Duodenal mucosa (tissue), 2 donors: Measurements from ENCODE around the gene ZSWIM6.
A peak's percentile ranks its signal among the peaks of the same experiment; 100 is the strongest.
"Not testable (repeated sequence)": the region's sequence is repeated elsewhere in the genome, so short reads cannot be mapped to it uniquely, and the experiment has no call there.

Source experiments
- H3K27ac ChIP-seq: one replicate; pipeline ENCODE4 v1.7.0; 2013; ENCODE audit warnings: low read depth, low read length
- H3K27me3 ChIP-seq, 2 donors: one replicate each; pipeline ENCODE4 v1.7.0; 2013; ENCODE audit warnings: low read length in 2 of 2, control low read depth in 1 of 2; ENCODE audit not compliant: insufficient read depth in 2 of 2, control insufficient read depth in 1 of 2
- H3K36me3 ChIP-seq, 2 donors: one replicate each; pipeline ENCODE4 v1.7.0; 2013; ENCODE audit warnings: low read length in 2 of 2, control low read depth in 1 of 2; ENCODE audit not compliant: insufficient read depth in 2 of 2, control insufficient read depth in 1 of 2
- H3K4me1 ChIP-seq, 2 donors: one replicate each; pipeline ENCODE4 v1.7.0; 2013; ENCODE audit warnings: low read length in 2 of 2, control low read depth in 1 of 2; ENCODE audit not compliant: insufficient read depth in 2 of 2, control insufficient read depth in 1 of 2
- H3K4me3 ChIP-seq, 2 donors: one replicate each; pipeline ENCODE4 v1.7.0; 2013; ENCODE audit warnings: low read length in 2 of 2, low read depth in 1 of 2
- H3K9ac ChIP-seq, 2 donors: one replicate each; pipeline ENCODE4 v1.7.0; 2013; ENCODE audit warnings: low read length in 2 of 2, low read depth in 1 of 2
- H3K9me3 ChIP-seq, 2 donors: one replicate each; pipeline ENCODE4 v1.7.0; 2013; ENCODE audit warnings: low read length in 2 of 2, control low read depth in 1 of 2; ENCODE audit not compliant: control insufficient read depth in 1 of 2

ZSWIM6 gene

DNA sequence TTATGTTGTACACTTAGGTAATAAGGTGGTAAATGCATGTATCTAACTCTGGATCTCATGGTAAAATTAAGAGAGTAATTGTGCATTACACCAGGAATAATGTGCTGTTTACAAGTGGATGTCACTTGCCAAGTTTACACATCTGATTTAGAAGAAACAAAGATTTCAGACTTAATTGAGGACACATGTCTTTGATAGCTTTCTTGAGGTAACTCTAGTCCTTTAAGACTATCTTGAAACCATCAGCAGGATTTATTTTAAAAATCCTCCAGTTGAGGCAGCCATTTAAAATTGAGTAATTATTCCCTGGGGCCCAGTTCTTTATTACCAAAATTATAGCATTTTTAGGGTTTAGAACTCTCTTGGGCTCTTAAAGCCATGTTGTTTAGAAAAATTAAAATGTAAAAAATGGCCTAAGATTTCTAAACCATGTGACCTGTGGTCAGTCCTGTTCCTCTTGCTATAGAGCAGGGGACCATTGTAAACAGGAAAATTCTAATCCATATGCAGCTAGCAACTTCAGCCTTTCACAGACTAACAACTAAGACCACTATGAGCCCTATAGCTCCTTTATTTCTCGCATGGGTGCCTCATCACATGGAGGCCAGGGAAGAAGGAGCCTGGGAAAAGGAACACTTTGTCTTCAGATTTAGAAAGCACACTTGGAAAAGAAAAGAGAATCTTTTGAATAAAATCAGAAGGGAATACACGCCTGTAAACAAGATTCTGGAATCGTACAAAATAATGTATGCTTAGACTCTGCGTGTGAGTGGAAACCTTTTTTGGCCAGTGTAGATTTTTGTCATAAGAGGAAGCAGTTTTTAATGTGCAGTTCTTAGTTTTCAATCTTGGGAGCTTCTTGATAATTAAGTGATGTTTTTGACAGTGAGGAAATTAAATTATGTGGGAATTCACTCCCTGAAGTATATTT lies 71.2 kb downstream of the ZSWIM6 start:
- no peak overlapping the region for H3K27ac ChIP-seq

DNA sequence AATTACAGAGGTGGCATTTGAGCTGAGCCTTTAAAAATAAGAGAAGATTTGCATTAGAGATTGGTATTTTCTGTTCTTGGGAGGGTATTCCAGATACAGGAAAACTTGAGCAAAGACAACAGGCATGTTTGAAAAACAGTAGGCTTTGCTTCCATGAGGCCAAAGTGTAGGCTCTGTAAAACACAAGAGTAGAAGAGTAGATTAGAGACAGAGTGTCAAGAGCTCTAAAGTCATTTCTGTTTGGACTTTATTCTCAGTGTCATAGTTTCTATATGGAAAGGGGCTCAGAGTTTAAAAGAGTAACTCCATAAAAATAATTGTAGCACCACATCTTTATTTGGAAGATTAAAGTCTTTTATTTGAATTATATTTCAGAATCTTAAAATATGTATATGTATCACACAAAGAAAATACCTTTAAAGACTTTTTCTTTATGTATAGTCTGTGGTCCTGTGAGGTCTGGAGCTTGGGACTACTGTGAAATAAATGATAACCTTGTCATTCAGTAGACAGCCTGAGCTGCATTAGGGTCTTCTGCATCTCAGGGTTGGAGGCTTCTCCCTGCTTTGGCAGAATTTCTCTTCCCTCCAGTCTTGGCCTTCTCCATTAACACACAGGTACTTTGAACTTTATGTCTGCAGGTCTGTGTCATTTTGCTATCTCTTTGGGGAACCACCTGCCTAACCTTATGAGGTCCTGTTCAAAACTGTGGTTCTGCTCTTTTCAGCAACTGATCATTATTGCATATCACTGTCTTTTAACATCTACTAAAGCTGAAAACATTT lies 73.6 kb downstream of the ZSWIM6 start:
- Histone ChIP-seq H3K4me3 (no peak overlapping the region), H3K27ac (no peak overlapping the region), H3K36me3 (no peaks in the 10 kb centered on the region), H3K4me1 (peaks cover 17 to 47% of the 10 kb centered on the region in 2 donors), H3K9me3 (no peaks in the 10 kb centered on the region), H3K27me3 (no peaks in the 10 kb centered on the region), H3K9ac (no peak overlapping the region)

More for the DNA sequence above, 71.2 kb downstream of the ZSWIM6 start:
- no peak overlapping the region for H3K4me3 ChIP-seq
- H3K36me3 ChIP-seq, result no peaks in the 10 kb centered on the region
- H3K27me3 ChIP-seq, result no peaks in the 10 kb centered on the region
- no peaks in the 10 kb centered on the region for H3K9me3 ChIP-seq
- H3K4me1 ChIP-seq, result peaks cover 6 to 32% of the 10 kb centered on the region in 2 donors
- no peak overlapping the region for H3K9ac ChIP-seq

DNA sequence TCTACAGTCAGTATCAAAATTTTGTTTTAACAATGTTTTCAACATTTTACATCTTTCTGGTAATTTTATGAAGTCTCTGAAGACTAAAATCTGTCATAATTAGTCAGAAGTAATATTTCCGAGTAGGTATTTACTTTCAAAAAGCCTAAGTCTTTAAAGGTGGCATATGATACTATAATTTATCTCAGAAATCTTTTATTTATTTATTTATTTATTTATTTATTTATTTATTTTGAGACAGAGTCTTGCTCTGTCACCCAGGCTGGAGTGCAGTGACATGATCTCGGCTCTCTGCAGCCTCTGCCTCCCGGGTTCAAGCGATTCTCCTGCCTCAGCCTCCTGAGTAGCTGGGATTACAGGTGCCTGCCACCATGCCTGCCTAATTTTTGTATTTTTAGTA lies 74.4 kb downstream of the ZSWIM6 start:
- not testable (repeated sequence) for H3K27ac ChIP-seq, H3K9ac ChIP-seq, H3K27me3 ChIP-seq, H3K4me3 ChIP-seq, H3K9me3 ChIP-seq, H3K36me3 ChIP-seq
- peaks cover 17 to 47% of the 10 kb centered on the region in 2 donors for H3K4me1 ChIP-seq

DNA sequence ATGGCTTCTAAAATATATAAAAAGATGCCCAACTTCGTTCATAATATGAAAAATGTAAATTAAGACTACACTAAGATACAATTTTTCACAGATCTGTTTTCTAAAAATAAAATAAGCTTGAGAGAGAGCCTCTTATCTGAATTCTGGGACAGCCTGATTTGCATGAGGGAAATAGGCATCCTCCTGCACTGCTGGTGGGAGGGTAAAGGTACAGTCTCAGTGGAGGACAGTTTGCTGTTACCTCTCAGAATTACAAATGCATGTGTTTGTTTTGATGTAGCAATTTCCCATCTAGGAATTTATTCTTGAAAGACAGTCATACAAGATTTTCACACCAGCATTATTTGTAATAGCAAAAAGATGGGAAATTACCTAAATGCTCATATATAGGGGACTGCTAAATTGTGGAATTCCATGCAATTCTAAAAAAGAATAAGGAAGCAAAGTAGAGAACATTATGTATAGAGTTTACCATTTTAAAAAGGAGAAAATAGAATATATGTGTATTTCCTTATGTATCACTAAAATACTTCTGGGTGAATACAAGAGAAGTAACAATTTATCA lies 75.7 kb downstream of the ZSWIM6 start:
- Histone ChIP-seq H3K9ac (peak overlapping the region in 1 of 2 donors; percentile 21), H3K36me3 (no peaks in the 10 kb centered on the region), H3K27me3 (no peaks in the 10 kb centered on the region), H3K9me3 (no peaks in the 10 kb centered on the region), H3K4me3 (no peak overlapping the region), H3K27ac (no peak overlapping the region), H3K4me1 (peaks cover 17 to 37% of the 10 kb centered on the region in 2 donors)

DNA sequence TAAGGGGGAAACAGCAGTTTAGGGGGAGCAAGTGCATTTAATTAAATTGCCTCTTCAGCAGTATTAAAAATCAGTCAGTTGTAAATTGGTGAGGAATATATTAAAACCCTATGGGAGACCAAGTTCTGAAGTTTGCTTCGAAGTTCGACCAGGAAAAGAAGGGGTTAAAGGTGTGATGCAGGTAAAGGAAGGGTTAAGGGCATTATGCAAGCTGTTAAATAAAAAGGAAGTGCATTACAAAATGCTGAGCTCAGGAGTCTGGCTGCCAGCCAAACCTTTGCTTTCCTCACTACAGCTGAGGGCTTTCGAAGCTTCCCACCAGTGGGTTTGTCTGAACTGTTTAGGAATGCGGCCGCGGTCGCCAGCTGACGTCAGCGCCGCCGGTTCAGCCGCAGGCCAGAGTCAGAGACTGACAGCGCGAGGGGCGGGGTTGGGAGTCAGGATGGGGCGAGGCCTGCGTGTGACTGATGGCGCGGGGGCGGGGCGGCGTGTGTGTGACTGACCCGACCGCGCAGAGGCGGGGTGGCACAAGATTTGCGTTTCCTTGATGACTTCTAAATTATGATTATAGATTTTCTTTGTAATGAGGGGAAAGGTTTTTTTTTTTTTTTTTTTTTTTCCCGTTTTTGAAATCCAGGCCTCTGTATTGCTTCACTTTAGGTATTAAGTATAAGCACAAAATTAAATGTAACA lies 76.6 kb downstream of the ZSWIM6 start:
- Histone ChIP-seq H3K27me3 (no peaks in the 10 kb centered on the region), H3K4me3 (peak overlapping the region; percentile 33 to 50), H3K9me3 (no peaks in the 10 kb centered on the region), H3K4me1 (peaks cover 17 to 34% of the 10 kb centered on the region in 2 donors), H3K36me3 (no peaks in the 10 kb centered on the region), H3K9ac (peak overlapping the region in 1 of 2 donors; percentile 21), H3K27ac (no peak overlapping the region)

DNA sequence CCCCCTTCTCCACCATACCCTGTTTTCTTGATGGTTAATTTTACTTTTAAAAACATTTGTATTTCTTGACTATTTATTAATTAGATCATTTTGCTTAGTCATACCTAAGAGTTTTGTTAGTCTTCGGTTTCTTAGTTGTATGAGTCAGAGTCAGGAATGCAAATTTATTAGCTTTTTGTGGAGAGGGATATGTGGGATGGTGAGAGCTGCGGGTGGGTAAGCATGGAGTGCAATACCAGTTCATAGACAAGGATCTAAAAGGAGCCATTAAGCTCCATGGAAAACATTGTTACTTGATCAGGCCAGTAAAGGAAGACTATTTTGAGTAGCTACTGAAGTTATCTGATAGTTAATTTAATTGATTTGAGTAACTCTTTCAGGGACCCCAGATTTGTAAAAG lies 77.5 kb downstream of the ZSWIM6 start:
- Histone ChIP-seq H3K27me3 (no peaks in the 10 kb centered on the region), H3K9ac (no peak overlapping the region), H3K36me3 (no peaks in the 10 kb centered on the region), H3K4me1 (peaks cover 17 to 34% of the 10 kb centered on the region in 2 donors), H3K27ac (no peak overlapping the region), H3K4me3 (no peak overlapping the region), H3K9me3 (no peaks in the 10 kb centered on the region)

DNA sequence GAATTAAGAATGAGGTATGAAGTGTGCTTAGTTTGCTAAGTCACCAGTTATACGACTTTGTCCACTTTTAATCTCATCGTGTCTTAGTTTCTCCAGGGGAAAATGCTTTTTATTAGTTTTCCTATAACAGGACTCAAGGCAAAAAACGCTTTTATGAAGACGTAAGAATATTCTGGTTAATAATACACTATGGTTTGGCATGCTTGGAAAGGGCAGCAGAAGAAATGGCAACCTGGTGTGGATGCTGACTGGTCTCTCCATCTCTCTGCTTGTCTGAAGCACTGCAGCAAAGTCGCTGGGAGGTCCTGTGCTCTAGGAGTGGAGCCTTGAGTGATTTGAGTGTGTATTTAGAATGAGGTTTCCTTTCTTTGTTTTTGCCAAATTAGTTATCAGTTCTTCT lies 78.8 kb downstream of the ZSWIM6 start:
- H3K27ac ChIP-seq, result no peak overlapping the region
- H3K4me3 ChIP-seq, result no peak overlapping the region
- H3K36me3 ChIP-seq, result no peaks in the 10 kb centered on the region
- no peak overlapping the region for H3K9ac ChIP-seq
- H3K4me1 ChIP-seq, result peaks cover 17 to 22% of the 10 kb centered on the region in 2 donors
- H3K9me3 ChIP-seq, result no peaks in the 10 kb centered on the region
- H3K27me3 ChIP-seq, result no peaks in the 10 kb centered on the region

DNA sequence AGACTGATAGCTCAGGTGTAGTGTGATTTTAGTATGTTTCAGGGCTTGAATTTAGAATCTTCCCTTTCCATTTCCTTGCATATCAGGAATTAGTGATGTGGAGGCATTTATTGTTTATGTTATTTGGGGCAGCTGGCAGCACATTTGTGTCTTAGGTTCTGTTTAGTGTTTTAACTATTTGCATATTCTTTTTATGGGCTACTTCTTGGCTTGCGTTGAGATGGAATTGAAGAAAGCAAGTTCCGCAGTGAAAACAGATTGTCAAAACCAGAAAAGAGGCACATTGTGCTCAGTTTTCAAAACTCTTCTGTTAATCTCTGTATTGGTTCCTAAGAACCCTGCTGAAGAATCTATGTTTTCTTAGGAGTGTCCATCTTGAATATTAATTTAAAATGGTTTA lies 80.3 kb downstream of the ZSWIM6 start:
- H3K4me1 ChIP-seq, result peaks cover 27 to 30% of the 10 kb centered on the region in 2 donors

DNA sequence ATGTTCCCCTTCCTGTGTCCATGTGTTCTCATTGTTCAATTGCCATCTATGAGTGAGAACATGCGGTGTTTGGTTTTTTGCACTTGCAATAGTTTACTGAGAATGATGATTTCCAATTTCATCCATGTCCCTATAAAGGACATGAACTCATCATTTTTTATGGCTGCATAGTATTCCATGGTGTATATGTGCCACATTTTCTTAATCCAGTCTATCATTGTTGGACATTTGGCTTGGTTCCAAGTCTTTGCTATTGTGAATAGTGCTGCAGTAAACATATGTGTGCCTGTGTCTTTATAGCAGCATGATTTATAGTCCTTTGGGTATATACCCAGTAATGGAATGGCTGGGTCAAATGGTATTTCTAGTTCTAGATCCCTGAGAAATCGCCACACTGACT lies 81.1 kb downstream of the ZSWIM6 start:
- not testable (repeated sequence) for H3K4me3 ChIP-seq, H3K36me3 ChIP-seq, H3K27ac ChIP-seq, H3K9me3 ChIP-seq, H3K9ac ChIP-seq, H3K27me3 ChIP-seq
- peaks cover 21 to 29% of the 10 kb centered on the region in 2 donors for H3K4me1 ChIP-seq

More for the DNA sequence above, 80.3 kb downstream of the ZSWIM6 start:
- Histone ChIP-seq H3K9me3 (no peaks in the 10 kb centered on the region), H3K4me3 (no peak overlapping the region), H3K27ac (no peak overlapping the region), H3K27me3 (no peaks in the 10 kb centered on the region), H3K36me3 (no peaks in the 10 kb centered on the region), H3K9ac (no peak overlapping the region)
